Body of pancreas (tissue), 4 donors: Measurements from ENCODE around the gene ZNF26. TPM values are rescaled to one million over a fixed set of nuclear protein-coding genes. Genes with fewer than 3 reads are reported as not detected.

Source experiments
- ATAC-seq: fragments of 150-250 bp; one replicate; pipeline ENCODE4 v1.9.1; 2016
- DNase-seq, 4 donors: peaks; one replicate each; pipeline ENCODE4 v3.0.0-alpha.2; 2019
- H3K27ac ChIP-seq, 4 donors: fragments of 200-600 bp; sonication (generic); 1 replicate in 3 of 4; 2 replicates in 1 of 4; pipeline versions ENCODE4 v1.5.1 to v1.6.1; 2016 to 2019; ENCODE audit warnings: mild to moderate bottlenecking in 1 of 4, mixed read lengths in 1 of 4, moderate library complexity in 1 of 4
- H3K27me3 ChIP-seq, 2 donors: fragments of 200-600 bp; sonication (generic); one replicate each; pipeline ENCODE4 v1.6.0; 2016; ENCODE audit warnings: mild to moderate bottlenecking in 1 of 2
- H3K36me3 ChIP-seq, 2 donors: fragments of 200-600 bp; sonication (generic); replicated peaks in 1 of 2; 2 replicates each; pipeline ENCODE4 v1.5.1; 2016; ENCODE audit warnings: low read depth in 2 of 2; ENCODE audit not compliant: insufficient read depth in 1 of 2
- H3K4me1 ChIP-seq: fragments of 200-600 bp; sonication (generic); one replicate; pipeline ENCODE4 v1.6.0; 2016
- H3K4me3 ChIP-seq, 2 donors: fragments of 200-600 bp; sonication (generic); 1 replicate in 1 of 2; 2 replicates in 1 of 2; pipeline ENCODE4 v1.5.1; 2016 to 2019
- H3K9me3 ChIP-seq, 3 donors: fragments of 200-600 bp; sonication (generic); 1 replicate in 2 of 3; 2 replicates in 1 of 3; pipeline ENCODE4 v1.5.1; 2016
- POLR2A ChIP-seq, 3 donors: fragments of 450-650 bp; IDR thresholded peaks; one replicate each; pipeline ENCODE4 v1.6.1; 2016; ENCODE audit warnings: antibody characterized with exemption in 3 of 3, mild to moderate bottlenecking in 2 of 3
- WGBS, 2 donors: methylation state at CpG; one replicate each; pipeline ENCODE4 v1.1.5; 2017; 5-methylcytosine and 5-hydroxymethylcytosine counted together
- intact Hi-C: fragments of 100-400 bp; cut with DNase I; formaldehyde crosslinking; loops from one replicate; pipeline ENCODE4 v1.15.1; 2023
- total RNA-seq, 2 donors: library from RNA; depleted of rRNA; stranded (reverse); fragments of >200 nt; gene quantifications; one replicate each; pipeline ENCODE4 v1.1.0, GENCODE V29; 2016
- TF ChIP-seq, protein P1 (sequence below), 7 experiments: fragments of 450-650 bp in 4 of 7; fragments of 200-600 bp in 3 of 7; sonication (generic) in 3 of 7; IDR thresholded peaks; one replicate each; pipeline ENCODE4 v1.5.1; 2016 to 2019; ENCODE audit warnings: antibody characterized with exemption in 7 of 7

The ZNF26 gene
- total RNA-seq, 2 donors from 2014 or later = 7.5 to 8.6 TPM

GRCh38 chr12:132941336-132941954 lies 44.7 kb upstream of the ZNF26 start:
- no peak for DNase-seq
- peaks cover 0 to 53% (median 0%) of the 10 kb centered on the region in 3 donors for H3K9me3 ChIP-seq
- H3K27ac ChIP-seq = no peak overlapping the region
- no peak for ATAC-seq
- intact Hi-C loops = no loop called here
- 95 to 97% methylated on average over 31 to 33 of the region's 34 CpGs for WGBS, 2 donors
- TF ChIP-seq, protein P1, sequence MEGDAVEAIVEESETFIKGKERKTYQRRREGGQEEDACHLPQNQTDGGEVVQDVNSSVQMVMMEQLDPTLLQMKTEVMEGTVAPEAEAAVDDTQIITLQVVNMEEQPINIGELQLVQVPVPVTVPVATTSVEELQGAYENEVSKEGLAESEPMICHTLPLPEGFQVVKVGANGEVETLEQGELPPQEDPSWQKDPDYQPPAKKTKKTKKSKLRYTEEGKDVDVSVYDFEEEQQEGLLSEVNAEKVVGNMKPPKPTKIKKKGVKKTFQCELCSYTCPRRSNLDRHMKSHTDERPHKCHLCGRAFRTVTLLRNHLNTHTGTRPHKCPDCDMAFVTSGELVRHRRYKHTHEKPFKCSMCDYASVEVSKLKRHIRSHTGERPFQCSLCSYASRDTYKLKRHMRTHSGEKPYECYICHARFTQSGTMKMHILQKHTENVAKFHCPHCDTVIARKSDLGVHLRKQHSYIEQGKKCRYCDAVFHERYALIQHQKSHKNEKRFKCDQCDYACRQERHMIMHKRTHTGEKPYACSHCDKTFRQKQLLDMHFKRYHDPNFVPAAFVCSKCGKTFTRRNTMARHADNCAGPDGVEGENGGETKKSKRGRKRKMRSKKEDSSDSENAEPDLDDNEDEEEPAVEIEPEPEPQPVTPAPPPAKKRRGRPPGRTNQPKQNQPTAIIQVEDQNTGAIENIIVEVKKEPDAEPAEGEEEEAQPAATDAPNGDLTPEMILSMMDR (IDR thresholded peaks at IDR 0.05) = no peak
- no peak for TF ChIP-seq POLR2A (IDR thresholded peaks at IDR 0.05)
- H3K27me3 ChIP-seq = no peaks in the 10 kb centered on the region
- no peak overlapping the region for H3K4me3 ChIP-seq
- H3K36me3 ChIP-seq = peaks cover 20 to 24% of the 10 kb centered on the region in 2 donors
- no peaks in the 10 kb centered on the region for H3K4me1 ChIP-seq

DNA sequence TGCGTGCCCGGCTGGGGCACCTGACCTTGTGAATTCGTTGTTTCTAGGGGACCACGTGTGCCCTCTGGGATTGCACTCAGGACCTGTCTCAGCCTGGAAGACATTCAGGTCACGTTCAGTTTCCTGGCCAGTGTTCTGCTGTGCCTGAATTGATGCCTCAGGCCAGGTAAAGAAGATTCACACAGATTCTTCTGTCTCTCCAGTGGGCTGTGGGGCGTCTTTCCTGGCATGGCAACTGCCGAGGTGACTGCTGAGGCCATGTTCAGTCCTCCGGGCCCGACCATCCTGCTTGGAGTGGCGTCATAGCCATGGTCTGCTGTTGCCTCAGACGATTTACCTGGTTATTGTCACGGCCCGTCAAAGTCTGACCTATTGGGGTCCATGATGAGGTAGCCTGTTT lies 43.6 kb upstream of the ZNF26 start:
- Histone ChIP-seq H3K9me3 (peaks cover 0 to 62% (median 0%) of the 10 kb centered on the region in 3 donors), H3K36me3 (peaks cover 20 to 24% of the 10 kb centered on the region in 2 donors), H3K27ac (no peak overlapping the region), H3K4me3 (no peak overlapping the region), H3K4me1 (no peaks in the 10 kb centered on the region), H3K27me3 (no peaks in the 10 kb centered on the region)
- no peak for TF ChIP-seq POLR2A (IDR thresholded peaks at IDR 0.05)
- TF ChIP-seq, protein P1 (IDR thresholded peaks at IDR 0.05) = no peak
- ATAC-seq (no peak), DNase-seq (no peak)
- 95 to 96% methylated on average over 6 to 13 of the region's 13 CpGs for WGBS, 2 donors
- intact Hi-C loops = no loop called here

- Histone ChIP-seq H3K9me3 (peaks cover 0 to 81% (median 0%) of the 10 kb centered on the region in 3 donors), H3K4me3 (no peak overlapping the region), H3K36me3 (peaks cover 20 to 24% of the 10 kb centered on the region in 2 donors), H3K27me3 (no peaks in the 10 kb centered on the region), H3K4me1 (no peaks in the 10 kb centered on the region), H3K27ac (no peak overlapping the region)
- no peak for TF ChIP-seq POLR2A (IDR thresholded peaks at IDR 0.05)
- TF ChIP-seq, protein P1 (IDR thresholded peaks at IDR 0.05) = no peak
- intact Hi-C loops = no loop called here
- DNase-seq (no peak), ATAC-seq (no peak)
- 88 to 95% methylated on average over 6 to 9 of the region's 9 CpGs for WGBS, 2 donors
These were observed 40.4 kb upstream of the ZNF26 start for GRCh38 chr12:132945806-132946205.

DNA sequence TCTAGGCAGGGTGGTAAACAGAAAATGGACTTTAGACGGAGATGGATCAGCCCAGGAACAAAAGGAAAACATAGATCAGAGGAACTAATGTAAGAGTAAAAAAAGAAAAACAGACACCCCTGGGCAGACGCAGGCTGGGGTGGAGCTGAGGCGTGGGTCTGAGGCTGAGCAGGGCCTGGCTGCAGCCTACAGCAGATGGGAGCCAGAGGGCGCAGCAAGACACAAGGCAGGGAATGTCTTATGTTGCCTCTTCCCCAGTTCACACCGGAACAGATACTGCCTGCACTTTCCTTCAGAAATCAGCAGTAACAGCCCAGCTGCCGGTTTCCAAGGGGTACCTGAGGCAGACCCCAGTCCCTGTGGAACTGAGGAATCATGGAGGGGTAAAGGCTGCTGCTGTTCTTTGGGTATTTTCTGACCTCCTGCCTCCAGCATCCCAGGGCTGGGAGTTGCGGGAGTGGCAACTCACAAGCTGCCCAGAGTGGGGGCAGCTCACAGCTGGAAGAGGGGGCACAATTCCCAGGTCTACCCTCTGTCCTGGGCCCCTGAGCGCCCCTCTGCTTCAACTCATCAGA lies 39.8 kb upstream of the ZNF26 start:
- H3K27ac ChIP-seq = no peak overlapping the region
- H3K36me3 ChIP-seq = peaks cover 20 to 24% of the 10 kb centered on the region in 2 donors
- no peaks in the 10 kb centered on the region for H3K27me3 ChIP-seq
- ATAC-seq (no peak), DNase-seq (no peak)
- H3K4me1 ChIP-seq = no peaks in the 10 kb centered on the region
- peaks cover 0 to 76% (median 0%) of the 10 kb centered on the region in 3 donors for H3K9me3 ChIP-seq
- H3K4me3 ChIP-seq = no peak overlapping the region
- WGBS, 2 donors = 93 to 98% methylated on average over 7 to 8 of the region's 8 CpGs
- intact Hi-C loops = no loop called here
- TF ChIP-seq POLR2A (IDR thresholded peaks at IDR 0.05) = no peak
- TF ChIP-seq, protein P1 (IDR thresholded peaks at IDR 0.05) = no peak
